ENCODE data around the gene LRRTM4.

DNA sequence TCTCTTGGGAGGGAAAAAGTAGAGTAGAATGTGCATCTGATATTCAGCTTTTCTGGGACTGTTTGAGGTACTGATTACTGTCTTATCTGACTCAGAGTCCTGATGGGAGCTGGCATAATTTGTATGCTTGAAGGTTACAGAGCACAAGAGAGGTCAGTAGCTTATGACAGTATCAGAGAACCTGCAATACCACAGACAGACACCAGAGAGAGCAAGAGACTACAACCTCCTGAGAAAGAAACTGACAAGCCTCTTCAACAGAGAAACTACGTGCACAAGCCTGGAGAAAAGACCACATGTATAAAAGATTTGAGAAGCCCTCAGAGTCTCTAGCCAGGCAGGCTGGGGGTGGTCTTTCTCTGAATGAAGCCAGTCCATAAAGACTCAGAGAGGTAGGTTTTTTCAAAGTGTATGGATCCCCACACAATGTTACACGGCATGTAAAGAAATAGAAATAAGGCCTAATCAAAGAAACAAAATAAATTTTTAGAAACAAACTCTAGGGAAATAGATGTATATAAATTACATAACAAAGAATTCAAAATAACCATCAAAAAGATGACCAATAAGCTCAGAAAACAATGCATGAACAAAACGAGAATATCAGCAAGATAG, 568.3 kb downstream of the LRRTM4 start:
- TF ChIP-seq CTCF (IDR thresholded peaks at IDR 0.05): peak in 4 of 6 experiments; percentile 33 to 71 (median 62)
- no peak for TF ChIP-seq POLR2A (IDR thresholded peaks at IDR 0.05)
